GM06990 (cell line): ENCODE data around the gene CTNNB1.

Experiments used
- DNase-seq: peaks from one replicate; pipeline ENCODE4 v3.0.0-alpha.2; 2011; ENCODE audit not compliant: insufficient read length; ENCODE audit errors: extremely low read depth
- H3K27me3 ChIP-seq: replicated peaks from 2 replicates; pipeline ENCODE4 v1.6.0; 2011; ENCODE audit warnings: low read length; ENCODE audit not compliant: control insufficient read depth, insufficient read depth
- H3K36me3 ChIP-seq: 2 replicates; pipeline ENCODE4 v1.5.1; 2011; ENCODE audit warnings: low read length; ENCODE audit not compliant: control insufficient read depth, insufficient read depth
- H3K4me3 ChIP-seq: replicated peaks from 2 replicates; pipeline ENCODE4 v1.5.1; 2011; ENCODE audit warnings: low read depth, mild to moderate bottlenecking, control low read depth, low read length
- TF ChIP-seq, protein P1 (sequence below): IDR thresholded peaks from 2 replicates; pipeline ENCODE4 v1.5.1; 2011; ENCODE audit warnings: low read length, control low read depth, mild to moderate bottlenecking, inconsistent platforms; ENCODE audit not compliant: insufficient read depth, poor library complexity, severe bottlenecking

The CTNNB1 gene

DNA sequence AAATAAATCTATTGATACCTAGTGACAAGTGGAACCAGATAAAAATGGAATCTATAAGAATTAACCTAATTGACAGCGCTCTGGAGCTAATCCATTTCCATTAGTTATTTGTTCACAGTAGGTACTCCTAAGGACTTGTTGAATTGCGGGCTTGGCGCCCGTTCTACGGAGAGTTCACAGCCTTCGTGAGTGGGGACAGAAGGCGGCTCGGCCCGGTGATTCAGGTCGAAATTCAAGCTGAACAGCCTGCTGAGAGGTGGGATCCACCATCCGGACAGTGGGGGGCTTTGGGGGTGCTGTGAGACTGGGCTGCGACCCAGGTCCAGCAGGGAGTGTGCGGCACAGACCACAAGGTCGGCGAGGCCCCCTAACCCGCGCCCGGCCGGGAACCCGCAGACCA lies 779 bp upstream of the CTNNB1 start:
- Histone ChIP-seq H3K27me3 (no peaks in the 10 kb centered on the region), H3K4me3 (peak overlapping the region; percentile 93), H3K36me3 (no peaks in the 10 kb centered on the region)
- TF ChIP-seq, protein P1, sequence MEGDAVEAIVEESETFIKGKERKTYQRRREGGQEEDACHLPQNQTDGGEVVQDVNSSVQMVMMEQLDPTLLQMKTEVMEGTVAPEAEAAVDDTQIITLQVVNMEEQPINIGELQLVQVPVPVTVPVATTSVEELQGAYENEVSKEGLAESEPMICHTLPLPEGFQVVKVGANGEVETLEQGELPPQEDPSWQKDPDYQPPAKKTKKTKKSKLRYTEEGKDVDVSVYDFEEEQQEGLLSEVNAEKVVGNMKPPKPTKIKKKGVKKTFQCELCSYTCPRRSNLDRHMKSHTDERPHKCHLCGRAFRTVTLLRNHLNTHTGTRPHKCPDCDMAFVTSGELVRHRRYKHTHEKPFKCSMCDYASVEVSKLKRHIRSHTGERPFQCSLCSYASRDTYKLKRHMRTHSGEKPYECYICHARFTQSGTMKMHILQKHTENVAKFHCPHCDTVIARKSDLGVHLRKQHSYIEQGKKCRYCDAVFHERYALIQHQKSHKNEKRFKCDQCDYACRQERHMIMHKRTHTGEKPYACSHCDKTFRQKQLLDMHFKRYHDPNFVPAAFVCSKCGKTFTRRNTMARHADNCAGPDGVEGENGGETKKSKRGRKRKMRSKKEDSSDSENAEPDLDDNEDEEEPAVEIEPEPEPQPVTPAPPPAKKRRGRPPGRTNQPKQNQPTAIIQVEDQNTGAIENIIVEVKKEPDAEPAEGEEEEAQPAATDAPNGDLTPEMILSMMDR, result no peak
- DNase-seq, result no peak

DNA sequence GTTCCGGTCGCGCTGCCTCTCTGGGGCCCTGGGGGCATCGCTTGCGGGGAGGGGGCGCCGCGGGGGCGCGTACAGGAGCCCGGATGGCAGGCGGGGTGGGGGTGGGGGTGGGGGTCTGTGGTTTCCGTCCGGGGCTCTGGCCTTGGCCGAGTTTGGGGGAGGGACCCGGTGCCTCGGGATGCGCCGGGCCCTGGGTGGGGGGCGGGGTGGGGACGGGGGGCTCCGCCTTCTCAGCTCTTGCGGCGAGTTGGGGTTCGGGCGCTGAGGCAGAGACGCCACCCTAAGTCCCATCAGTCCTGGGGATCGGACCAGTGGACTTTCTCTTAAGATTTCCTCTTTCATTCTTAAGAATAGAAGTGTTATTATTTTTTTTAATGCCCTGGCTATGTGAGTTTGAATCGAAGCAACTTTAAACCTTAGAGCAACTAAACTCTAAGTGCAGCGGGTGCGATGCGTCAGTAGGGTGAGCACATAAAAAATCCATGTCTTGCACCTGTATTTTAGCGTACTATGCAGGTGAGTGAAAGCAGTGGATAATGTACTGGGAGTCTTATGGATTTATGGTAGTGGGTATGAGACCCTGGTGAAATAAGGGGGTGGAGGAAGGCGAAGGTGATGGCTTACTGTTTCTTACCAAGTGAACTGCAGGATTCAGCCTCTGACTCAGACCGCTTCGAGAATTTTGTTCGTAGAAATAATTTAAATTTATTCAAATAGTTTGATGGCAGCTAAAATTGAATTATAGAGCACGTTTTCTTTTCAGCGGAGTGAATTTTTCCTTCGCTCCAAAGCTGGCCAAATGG lies 762 bp downstream of the CTNNB1 start:
- TF ChIP-seq, protein P1, result no peak
- no peaks in the 10 kb centered on the region for H3K36me3 ChIP-seq
- no peak for DNase-seq
- peak overlapping the region; percentile 93 for H3K4me3 ChIP-seq
- H3K27me3 ChIP-seq, result no peaks in the 10 kb centered on the region

DNA sequence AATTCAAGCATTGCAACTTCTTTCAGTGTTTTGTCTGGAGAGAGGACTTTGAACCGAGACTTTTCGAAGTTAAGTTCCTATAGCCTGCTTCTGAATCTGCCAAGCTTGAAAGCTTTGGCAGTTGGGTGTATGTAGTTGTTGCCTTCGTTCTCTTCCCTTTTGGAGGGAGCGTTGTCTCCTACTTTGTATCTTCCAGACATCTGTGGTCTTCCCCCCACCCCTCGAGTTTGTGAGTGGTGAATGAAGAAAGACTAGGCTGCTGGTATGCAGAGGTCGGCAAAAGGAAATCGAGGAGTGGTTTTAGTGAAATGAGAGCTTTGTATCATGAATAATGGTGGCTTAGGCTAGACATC lies 1.3 kb downstream of the CTNNB1 start:
- Histone ChIP-seq H3K27me3 (no peaks in the 10 kb centered on the region), H3K36me3 (no peaks in the 10 kb centered on the region), H3K4me3 (peak overlapping the region; percentile 93)
- no peak for DNase-seq
- TF ChIP-seq, protein P1, result no peak

DNA sequence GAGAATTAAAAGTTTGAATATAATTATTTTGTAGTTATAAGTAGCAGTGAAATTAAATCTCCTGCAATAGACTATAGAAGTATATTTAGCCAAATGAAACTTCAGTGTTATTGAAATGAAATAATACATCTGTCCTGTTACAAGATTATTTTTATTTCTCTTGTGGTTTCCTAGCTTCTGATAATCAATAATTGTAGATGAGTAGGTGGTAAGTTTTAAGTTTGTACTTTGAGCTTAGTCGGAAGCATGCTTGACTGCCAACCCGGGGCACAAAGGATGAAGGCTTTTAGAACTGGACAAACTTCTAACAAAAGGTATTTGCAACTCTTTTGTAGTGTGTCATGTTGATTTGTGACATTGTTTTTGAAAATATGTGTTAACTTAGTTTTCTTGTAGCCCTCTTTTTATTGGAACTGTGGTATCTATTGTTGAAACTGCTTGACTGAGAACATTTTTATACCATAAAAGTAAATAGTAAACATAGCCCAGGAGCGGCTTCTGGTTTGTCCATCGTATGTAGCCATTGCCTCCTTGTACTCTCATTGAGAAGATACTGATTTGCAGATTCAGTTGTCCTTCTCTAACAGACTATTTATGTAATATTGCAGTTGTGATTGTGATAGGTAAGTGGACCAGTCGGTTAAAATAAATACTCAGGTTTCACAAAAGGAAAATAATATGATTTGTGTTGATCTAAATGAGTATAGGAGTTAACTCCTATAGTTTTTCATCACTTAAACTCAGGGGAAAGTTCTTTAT lies 2.9 kb downstream of the CTNNB1 start:
- H3K36me3 ChIP-seq, result no peaks in the 10 kb centered on the region
- peak; percentile 14 for DNase-seq
- no peaks in the 10 kb centered on the region for H3K27me3 ChIP-seq
- peak overlapping the region; percentile 31 for H3K4me3 ChIP-seq
- TF ChIP-seq, protein P1, result no peak

DNA sequence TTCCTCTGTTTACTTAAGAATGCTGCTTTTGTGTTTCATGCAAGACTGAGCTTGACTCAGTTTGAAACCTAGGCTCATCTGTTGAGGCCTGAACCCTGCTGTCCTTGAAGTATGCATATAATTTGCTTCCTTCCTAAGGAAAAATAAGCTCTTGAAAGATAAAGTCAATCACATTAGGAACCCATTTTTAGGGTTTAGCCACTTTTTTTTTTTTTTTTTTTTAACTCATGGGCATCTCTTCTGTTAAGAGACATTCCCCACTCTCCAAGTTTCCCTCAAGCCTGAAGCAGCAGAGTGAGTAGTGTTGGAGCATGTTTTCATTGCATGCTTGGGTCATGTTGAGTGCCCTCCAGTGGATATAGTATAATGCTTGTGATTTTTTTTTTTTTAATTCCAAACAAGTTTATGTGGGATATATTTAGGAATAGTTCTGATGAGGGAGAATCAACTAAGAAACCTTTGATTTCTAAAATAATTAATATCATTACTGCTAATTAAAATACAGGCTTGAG lies 3.6 kb downstream of the CTNNB1 start:
- H3K4me3 ChIP-seq, result peak overlapping the region; percentile 31
- TF ChIP-seq, protein P1, result peak; percentile 44
- no peaks in the 10 kb centered on the region for H3K36me3 ChIP-seq
- no peak for DNase-seq
- H3K27me3 ChIP-seq, result no peaks in the 10 kb centered on the region
